Measurements from ENCODE around the gene PCDHGC3.

PCDHGC3 gene

DNA sequence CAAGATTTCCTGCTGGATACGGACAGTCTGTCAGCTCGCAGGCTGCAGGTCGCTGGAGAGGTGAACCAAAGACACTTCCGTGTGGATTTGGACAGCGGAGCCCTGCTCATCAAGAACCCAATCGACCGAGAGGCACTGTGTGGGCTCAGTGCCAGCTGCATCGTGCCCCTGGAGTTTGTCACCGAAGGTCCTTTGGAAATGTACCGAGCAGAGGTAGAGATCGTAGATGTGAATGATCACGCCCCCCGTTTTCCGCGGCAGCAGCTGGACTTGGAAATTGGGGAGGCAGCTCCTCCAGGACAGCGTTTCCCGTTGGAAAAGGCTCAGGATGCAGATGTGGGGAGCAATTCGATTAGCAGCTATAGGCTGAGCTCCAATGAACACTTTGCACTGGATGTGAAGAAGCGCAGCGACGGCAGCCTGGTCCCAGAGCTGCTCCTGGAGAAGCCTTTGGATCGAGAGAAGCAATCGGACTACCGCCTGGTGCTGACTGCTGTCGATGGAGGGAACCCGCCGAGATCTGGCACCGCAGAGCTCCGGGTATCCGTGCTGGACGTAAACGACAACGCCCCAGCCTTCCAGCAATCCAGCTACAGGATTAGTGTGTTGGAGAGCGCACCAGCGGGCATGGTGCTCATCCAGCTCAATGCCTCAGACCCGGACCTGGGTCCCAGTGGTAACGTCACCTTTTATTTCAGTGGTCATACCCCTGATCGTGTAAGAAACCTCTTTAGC is 9.7 kb downstream of the PCDHGC3 start:
- Histone ChIP-seq H2AFZ (ENCODE audit: low read length) (no peak overlapping the region), H3K4ac (ENCODE audit: low read length) (peak overlapping the region; percentile 8), H3K36me3 (replicated peaks in 1 of 2; ENCODE audit: control insufficient read depth in 2 of 2, insufficient read depth in 2 of 2, low read length in 2 of 2) (peaks cover 24 to 45% of the 10 kb centered on the region in 2 donors), H4K8ac (ENCODE audit: low read depth, low read length) (no peak overlapping the region), H2BK120ac (ENCODE audit: low read depth, low read length) (no peak overlapping the region), H3K9ac (ENCODE audit: low read depth, low read length, poor library complexity) (peak overlapping the region; percentile 78), H3K27ac (replicated peaks; ENCODE audit: low read length) (no peak overlapping the region), H2BK15ac (ENCODE audit: low read length) (peak overlapping the region; percentile 45), H3K14ac (ENCODE audit: low read length) (no peak overlapping the region), H3K4me3 (ENCODE audit: low read length in 2 of 2) (peak overlapping the region; percentile 10 to 72), H2BK5ac (ENCODE audit: low read length) (no peak overlapping the region), H3K4me1 (ENCODE audit: control insufficient read depth in 2 of 2, insufficient read depth in 1 of 2, low read depth in 1 of 2, low read length in 2 of 2) (peaks cover 7 to 17% of the 10 kb centered on the region in 2 donors), H3K18ac (ENCODE audit: low read length) (peak overlapping the region; percentile 84), H2BK12ac (ENCODE audit: low read length) (no peak overlapping the region), H3K23ac (ENCODE audit: low read depth, low read length, poor library complexity) (peak overlapping the region; percentile 0), H3K4me2 (ENCODE audit: insufficient read depth, low read length, poor library complexity, severe bottlenecking) (peak overlapping the region; percentile 84), H3K27me3 (ENCODE audit: control insufficient read depth in 3 of 3, insufficient read depth in 3 of 3, low read depth in 1 of 3, low read length in 3 of 3) (peaks cover 0 to 2% (median 0%) of the 10 kb centered on the region in 3 experiments), H4K91ac (ENCODE audit: low read depth, low read length, poor library complexity) (no peak overlapping the region), H3K9me3 (replicated peaks in 1 of 2; ENCODE audit: control insufficient read depth in 2 of 2, insufficient read depth in 1 of 2, low read depth in 1 of 2, low read length in 2 of 2) (peaks cover 6 to 61% of the 10 kb centered on the region in 2 donors), H3K79me1 (ENCODE audit: low read depth, low read length) (peaks cover 13% of the 10 kb centered on the region), H2AK5ac (ENCODE audit: low read depth, low read length) (peak overlapping the region; percentile 86)
- WGBS, 2 donors (ENCODE audit: extremely low coverage in 2 of 2, insufficient read length in 2 of 2, insufficient replicate concordance in 1 of 2): no CpG with 5 or more reads among the region's 38 CpGs
- DNase-seq (ENCODE audit: low spot score): no peak

DNA sequence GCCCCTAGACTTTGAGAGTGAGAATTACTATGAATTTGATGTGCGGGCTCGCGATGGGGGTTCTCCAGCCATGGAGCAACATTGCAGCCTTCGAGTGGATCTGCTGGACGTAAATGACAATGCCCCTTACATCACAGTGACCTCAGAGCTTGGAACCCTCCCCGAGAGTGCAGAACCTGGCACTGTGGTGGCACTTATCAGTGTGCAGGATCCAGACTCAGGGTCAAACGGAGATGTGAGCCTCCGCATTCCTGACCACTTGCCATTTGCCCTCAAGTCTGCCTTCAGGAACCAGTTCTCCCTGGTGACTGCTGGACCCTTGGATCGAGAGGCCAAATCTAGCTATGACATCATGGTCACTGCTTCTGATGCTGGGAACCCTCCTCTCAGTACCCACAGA is 10.3 kb downstream of the PCDHGC3 start:
- no peak for DNase-seq (ENCODE audit: low spot score)
- no peak overlapping the region for H4K91ac ChIP-seq (ENCODE audit: low read depth, low read length, poor library complexity)
- H3K27me3 ChIP-seq (ENCODE audit: control insufficient read depth in 3 of 3, insufficient read depth in 3 of 3, low read depth in 1 of 3, low read length in 3 of 3): peaks cover 0 to 4% (median 0%) of the 10 kb centered on the region in 3 experiments
- peaks cover 7 to 17% of the 10 kb centered on the region in 2 donors for H3K4me1 ChIP-seq (ENCODE audit: control insufficient read depth in 2 of 2, insufficient read depth in 1 of 2, low read depth in 1 of 2, low read length in 2 of 2)
- no peak overlapping the region for H3K4ac ChIP-seq (ENCODE audit: low read length)
- no peak overlapping the region for H3K4me2 ChIP-seq (ENCODE audit: insufficient read depth, low read length, poor library complexity, severe bottlenecking)
- no CpG with 5 or more reads among the region's 9 CpGs for WGBS, 2 donors (ENCODE audit: extremely low coverage in 2 of 2, insufficient read length in 2 of 2, insufficient replicate concordance in 1 of 2)
- no peak overlapping the region for H4K8ac ChIP-seq (ENCODE audit: low read depth, low read length)
- H2BK12ac ChIP-seq (ENCODE audit: low read length): no peak overlapping the region
- H3K9ac ChIP-seq (ENCODE audit: low read depth, low read length, poor library complexity): no peak overlapping the region
- no peak overlapping the region for H2BK5ac ChIP-seq (ENCODE audit: low read length)
- peaks cover 10 to 64% of the 10 kb centered on the region in 2 donors for H3K9me3 ChIP-seq (replicated peaks in 1 of 2; ENCODE audit: control insufficient read depth in 2 of 2, insufficient read depth in 1 of 2, low read depth in 1 of 2, low read length in 2 of 2)
- H3K27ac ChIP-seq (replicated peaks; ENCODE audit: low read length): no peak overlapping the region
- H3K23ac ChIP-seq (ENCODE audit: low read depth, low read length, poor library complexity): no peak overlapping the region
- no peak overlapping the region for H2AFZ ChIP-seq (ENCODE audit: low read length)
- peaks cover 13% of the 10 kb centered on the region for H3K79me1 ChIP-seq (ENCODE audit: low read depth, low read length)
- H3K4me3 ChIP-seq (ENCODE audit: low read length in 2 of 2): no peak overlapping the region
- no peak overlapping the region for H3K14ac ChIP-seq (ENCODE audit: low read length)
- H3K36me3 ChIP-seq (replicated peaks in 1 of 2; ENCODE audit: control insufficient read depth in 2 of 2, insufficient read depth in 2 of 2, low read length in 2 of 2): peaks cover 30 to 50% of the 10 kb centered on the region in 2 donors
- H2AK5ac ChIP-seq (ENCODE audit: low read depth, low read length): peak overlapping the region; percentile 86
- H2BK15ac ChIP-seq (ENCODE audit: low read length): no peak overlapping the region
- H3K18ac ChIP-seq (ENCODE audit: low read length): no peak overlapping the region
- no peak overlapping the region for H2BK120ac ChIP-seq (ENCODE audit: low read depth, low read length)

DNA sequence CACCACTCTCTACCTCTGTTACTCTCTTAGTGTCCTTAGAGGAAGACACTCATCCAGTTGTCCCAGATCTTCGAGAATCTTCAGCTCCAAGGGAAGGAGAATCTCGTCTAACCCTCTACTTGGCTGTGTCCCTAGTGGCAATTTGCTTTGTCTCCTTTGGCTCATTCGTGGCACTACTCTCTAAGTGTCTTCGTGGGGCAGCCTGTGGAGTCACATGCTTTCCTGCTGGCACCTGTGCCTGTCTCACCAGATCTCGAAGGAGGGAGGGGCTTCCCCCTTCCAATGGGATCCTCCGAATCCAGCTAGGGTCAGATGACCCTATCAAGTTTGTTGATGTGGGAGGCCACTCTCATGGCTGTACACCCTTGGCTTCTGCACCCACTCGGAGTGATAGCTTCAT is 11.4 kb downstream of the PCDHGC3 start:
- Histone ChIP-seq H3K18ac (ENCODE audit: low read length) (no peak overlapping the region), H2BK15ac (ENCODE audit: low read length) (no peak overlapping the region), H3K79me1 (ENCODE audit: low read depth, low read length) (peaks cover 19% of the 10 kb centered on the region), H2BK12ac (ENCODE audit: low read length) (no peak overlapping the region), H2BK5ac (ENCODE audit: low read length) (no peak overlapping the region), H3K14ac (ENCODE audit: low read length) (peak overlapping the region; percentile 3), H3K4me3 (ENCODE audit: low read length in 2 of 2) (no peak overlapping the region), H4K91ac (ENCODE audit: low read depth, low read length, poor library complexity) (no peak overlapping the region), H3K9ac (ENCODE audit: low read depth, low read length, poor library complexity) (no peak overlapping the region), H3K4ac (ENCODE audit: low read length) (no peak overlapping the region), H3K4me1 (ENCODE audit: control insufficient read depth in 2 of 2, insufficient read depth in 1 of 2, low read depth in 1 of 2, low read length in 2 of 2) (peaks cover 7 to 17% of the 10 kb centered on the region in 2 donors), H2BK120ac (ENCODE audit: low read depth, low read length) (no peak overlapping the region), H4K8ac (ENCODE audit: low read depth, low read length) (no peak overlapping the region), H3K27me3 (ENCODE audit: control insufficient read depth in 3 of 3, insufficient read depth in 3 of 3, low read depth in 1 of 3, low read length in 3 of 3) (peaks cover 0 to 11% (median 0%) of the 10 kb centered on the region in 3 experiments), H3K23ac (ENCODE audit: low read depth, low read length, poor library complexity) (no peak overlapping the region), H3K4me2 (ENCODE audit: insufficient read depth, low read length, poor library complexity, severe bottlenecking) (no peak overlapping the region), H3K9me3 (replicated peaks in 1 of 2; ENCODE audit: control insufficient read depth in 2 of 2, insufficient read depth in 1 of 2, low read depth in 1 of 2, low read length in 2 of 2) (peaks cover 15 to 69% of the 10 kb centered on the region in 2 donors), H3K27ac (replicated peaks; ENCODE audit: low read length) (no peak overlapping the region), H2AFZ (ENCODE audit: low read length) (no peak overlapping the region), H3K36me3 (replicated peaks in 1 of 2; ENCODE audit: control insufficient read depth in 2 of 2, insufficient read depth in 2 of 2, low read length in 2 of 2) (peaks cover 33 to 61% of the 10 kb centered on the region in 2 donors), H2AK5ac (ENCODE audit: low read depth, low read length) (no peak overlapping the region)
- DNase-seq (ENCODE audit: low spot score): no peak
- no CpG with 5 or more reads among the region's 7 CpGs for WGBS, 2 donors (ENCODE audit: extremely low coverage in 2 of 2, insufficient read length in 2 of 2, insufficient replicate concordance in 1 of 2)

All from neuronal stem cell (in vitro differentiated cells).